Ishikawa (cell line): Measurements from ENCODE around the gene SLU7.

Source experiments
- CEBPB ChIP-seq: IDR thresholded peaks from 2 replicates; pipeline ENCODE4 v1.6.1; 2012
- CREB1 ChIP-seq: IDR thresholded peaks from 2 replicates; pipeline ENCODE4 v1.6.1; 2012; ENCODE audit warnings: low read depth
- EGR1 ChIP-seq: IDR thresholded peaks from 2 replicates; pipeline ENCODE4 v1.6.1; 2012
- FOXM1 ChIP-seq: IDR thresholded peaks from 2 replicates; pipeline ENCODE4 v1.6.1; 2012; ENCODE audit warnings: low read depth, borderline replicate concordance
- NFIC ChIP-seq: IDR thresholded peaks from 2 replicates; pipeline ENCODE4 v1.6.1; 2012
- RAD21 ChIP-seq: IDR thresholded peaks from 2 replicates; pipeline ENCODE4 v1.6.1; 2012; ENCODE audit warnings: low read depth
- REST ChIP-seq: IDR thresholded peaks from 2 replicates; pipeline ENCODE4 v1.6.1; 2012; ENCODE audit warnings: low read depth, mild to moderate bottlenecking
- TAF1 ChIP-seq: IDR thresholded peaks from 2 replicates; pipeline ENCODE4 v1.6.1; 2012; ENCODE audit warnings: low read depth, mild to moderate bottlenecking
- TCF12 ChIP-seq: IDR thresholded peaks from 2 replicates; pipeline ENCODE4 v1.6.1; 2012; ENCODE audit warnings: low read depth
- TEAD4 ChIP-seq: IDR thresholded peaks from 2 replicates; pipeline ENCODE4 v1.6.1; 2012
- YY1 ChIP-seq: IDR thresholded peaks from 2 replicates; pipeline ENCODE4 v1.6.1; 2012; ENCODE audit warnings: low read depth
- ZBTB7A ChIP-seq: IDR thresholded peaks from 2 replicates; pipeline ENCODE4 v1.6.1; 2012; ENCODE audit warnings: low read depth
- TF ChIP-seq, protein P1 (sequence below): IDR thresholded peaks from 2 replicates; pipeline ENCODE4 v1.6.1; 2012
- TF ChIP-seq, protein P2 (sequence below): IDR thresholded peaks from 2 replicates; pipeline ENCODE4 v1.6.1; 2012

SLU7 gene

GRCh38 chr5:160367885-160368284 is 51.0 kb downstream of the SLU7 start:
- TF ChIP-seq ZBTB7A, result no peak
- no peak for TF ChIP-seq EGR1
- no peak for TF ChIP-seq YY1
- no peak for TF ChIP-seq CEBPB
- TF ChIP-seq TAF1, result no peak
- TF ChIP-seq RAD21, result no peak
- TF ChIP-seq TEAD4, result no peak
- TF ChIP-seq REST, result no peak
- TF ChIP-seq NFIC, result no peak

GRCh38 chr5:160367261-160367660 is 51.6 kb downstream of the SLU7 start:
- no peak for TF ChIP-seq FOXM1
- no peak for TF ChIP-seq TAF1
- TF ChIP-seq ZBTB7A, result no peak
- TF ChIP-seq TEAD4, result no peak
- TF ChIP-seq NFIC, result no peak
- TF ChIP-seq REST, result no peak
- TF ChIP-seq, protein P1, sequence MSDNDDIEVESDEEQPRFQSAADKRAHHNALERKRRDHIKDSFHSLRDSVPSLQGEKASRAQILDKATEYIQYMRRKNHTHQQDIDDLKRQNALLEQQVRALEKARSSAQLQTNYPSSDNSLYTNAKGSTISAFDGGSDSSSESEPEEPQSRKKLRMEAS, result no peak
- TF ChIP-seq CREB1, result no peak
- TF ChIP-seq YY1, result no peak
- no peak for TF ChIP-seq TCF12
- no peak for TF ChIP-seq EGR1

DNA sequence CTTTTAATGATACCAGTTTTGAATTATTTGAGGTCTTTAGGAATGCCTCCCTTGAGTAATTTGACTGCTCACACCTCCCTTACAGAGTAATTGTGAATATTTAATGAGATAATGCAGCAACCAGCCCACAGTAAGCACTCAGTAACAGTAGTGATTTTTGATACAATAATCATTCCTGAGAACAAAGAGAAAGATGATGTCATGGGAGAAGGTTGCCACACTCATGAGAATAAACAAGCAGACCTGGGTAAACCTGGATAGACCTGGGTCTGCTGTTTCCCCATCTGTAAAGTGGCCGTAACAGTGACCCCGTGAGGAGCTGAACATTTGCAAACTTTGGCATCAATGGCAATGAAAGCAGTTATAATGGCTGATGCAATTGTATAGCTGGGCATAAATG is 52.7 kb downstream of the SLU7 start:
- TF ChIP-seq REST (no peak), TAF1 (no peak), NFIC (no peak), TCF12 (no peak), CREB1 (no peak), FOXM1 (no peak), RAD21 (no peak), TEAD4 (no peak)
- TF ChIP-seq, protein P2, sequence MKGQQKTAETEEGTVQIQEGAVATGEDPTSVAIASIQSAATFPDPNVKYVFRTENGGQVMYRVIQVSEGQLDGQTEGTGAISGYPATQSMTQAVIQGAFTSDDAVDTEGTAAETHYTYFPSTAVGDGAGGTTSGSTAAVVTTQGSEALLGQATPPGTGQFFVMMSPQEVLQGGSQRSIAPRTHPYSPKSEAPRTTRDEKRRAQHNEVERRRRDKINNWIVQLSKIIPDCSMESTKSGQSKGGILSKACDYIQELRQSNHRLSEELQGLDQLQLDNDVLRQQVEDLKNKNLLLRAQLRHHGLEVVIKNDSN, result no peak

DNA sequence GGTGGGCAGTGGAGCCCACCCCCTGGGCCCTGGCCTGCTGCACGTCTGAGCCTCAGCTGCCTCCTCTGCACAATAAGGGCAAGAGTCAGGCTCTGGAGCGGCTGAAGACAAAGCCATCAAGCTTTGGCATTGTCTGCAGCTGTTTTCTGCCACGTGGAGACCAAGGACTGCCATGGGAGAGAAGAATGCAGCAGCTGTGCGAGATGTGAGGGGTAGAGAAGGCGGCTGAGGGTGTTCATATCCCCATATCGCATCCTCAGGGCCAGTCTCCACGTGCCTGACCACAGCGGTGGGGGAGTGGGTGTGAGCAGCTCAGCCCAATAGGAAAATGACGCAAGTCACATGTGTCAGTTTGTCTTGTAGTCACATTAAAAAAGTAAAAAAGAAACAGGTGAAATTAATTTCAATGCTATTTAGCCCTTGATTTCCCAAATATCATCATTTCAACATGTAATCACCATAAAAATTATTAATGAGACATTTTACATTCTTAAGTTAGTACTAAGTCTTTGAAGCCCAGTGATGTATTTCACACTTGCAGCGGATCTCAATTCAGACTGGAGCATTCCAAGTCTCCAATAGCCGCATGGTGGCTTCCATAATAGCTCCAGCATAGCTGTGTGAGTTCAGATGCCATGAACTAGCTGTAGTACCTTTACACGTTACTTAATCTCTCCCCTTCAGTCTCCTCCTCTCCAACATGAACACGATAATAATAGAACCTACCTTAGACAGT is 55.1 kb downstream of the SLU7 start:
- TF ChIP-seq, protein P1, result no peak
- TF ChIP-seq REST (no peak), RAD21 (no peak), FOXM1 (no peak), EGR1 (no peak), ZBTB7A (no peak), TAF1 (no peak), NFIC (no peak), TEAD4 (no peak), TCF12 (no peak)
- TF ChIP-seq, protein P2, result no peak
